ENCODE data around the gene RAI2. TPM values are rescaled to one million over a fixed set of nuclear protein-coding genes. Genes with fewer than 3 reads are reported as not detected.

Gene RAI2
- total RNA-seq, 1 experiment from 2014 or later: 0.77 TPM

DNA sequence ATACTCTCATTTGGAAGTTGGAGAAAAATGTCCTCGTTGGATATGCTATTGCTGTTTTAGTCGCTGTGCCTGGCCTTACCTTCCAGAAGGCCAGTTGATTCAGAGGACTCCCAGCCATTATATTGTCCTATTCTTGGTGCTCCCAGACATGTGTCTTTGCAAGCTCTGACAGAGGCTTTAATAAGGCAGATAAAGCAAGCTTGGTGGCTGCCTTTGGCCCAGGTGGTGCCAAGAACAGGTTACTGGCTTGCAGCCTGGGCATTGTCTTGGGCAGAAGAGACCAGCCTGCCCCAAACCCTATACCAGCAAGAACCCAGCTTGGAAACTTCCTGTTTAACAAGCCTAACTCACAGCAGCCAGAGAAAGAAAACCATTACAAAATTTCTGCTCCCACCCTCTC, 16.9 kb downstream of the RAI2 start:
- no peaks in the 10 kb centered on the region for H3K27me3 Mint-ChIP-seq (ENCODE audit: low read depth)
- no peaks in the 10 kb centered on the region for H3K9me3 Mint-ChIP-seq
- ChIA-PET CTCF (interaction anchor here (1.3 kb wide), 1 partner anchor 32 kb away, joined by 5 read pairs; no protein-coding TSS in a partner anchor), POLR2A (no interaction called here)
- no peaks in the 10 kb centered on the region for H3K4me1 Mint-ChIP-seq
- no peak overlapping the region for H3K4me3 Mint-ChIP-seq
- ATAC-seq (no peak), DNase-seq (ENCODE audit: low spot score) (no peak)
- no peak overlapping the region for H3K27ac Mint-ChIP-seq
- H3K36me3 Mint-ChIP-seq: no peaks in the 10 kb centered on the region
- TF ChIP-seq, protein P1, sequence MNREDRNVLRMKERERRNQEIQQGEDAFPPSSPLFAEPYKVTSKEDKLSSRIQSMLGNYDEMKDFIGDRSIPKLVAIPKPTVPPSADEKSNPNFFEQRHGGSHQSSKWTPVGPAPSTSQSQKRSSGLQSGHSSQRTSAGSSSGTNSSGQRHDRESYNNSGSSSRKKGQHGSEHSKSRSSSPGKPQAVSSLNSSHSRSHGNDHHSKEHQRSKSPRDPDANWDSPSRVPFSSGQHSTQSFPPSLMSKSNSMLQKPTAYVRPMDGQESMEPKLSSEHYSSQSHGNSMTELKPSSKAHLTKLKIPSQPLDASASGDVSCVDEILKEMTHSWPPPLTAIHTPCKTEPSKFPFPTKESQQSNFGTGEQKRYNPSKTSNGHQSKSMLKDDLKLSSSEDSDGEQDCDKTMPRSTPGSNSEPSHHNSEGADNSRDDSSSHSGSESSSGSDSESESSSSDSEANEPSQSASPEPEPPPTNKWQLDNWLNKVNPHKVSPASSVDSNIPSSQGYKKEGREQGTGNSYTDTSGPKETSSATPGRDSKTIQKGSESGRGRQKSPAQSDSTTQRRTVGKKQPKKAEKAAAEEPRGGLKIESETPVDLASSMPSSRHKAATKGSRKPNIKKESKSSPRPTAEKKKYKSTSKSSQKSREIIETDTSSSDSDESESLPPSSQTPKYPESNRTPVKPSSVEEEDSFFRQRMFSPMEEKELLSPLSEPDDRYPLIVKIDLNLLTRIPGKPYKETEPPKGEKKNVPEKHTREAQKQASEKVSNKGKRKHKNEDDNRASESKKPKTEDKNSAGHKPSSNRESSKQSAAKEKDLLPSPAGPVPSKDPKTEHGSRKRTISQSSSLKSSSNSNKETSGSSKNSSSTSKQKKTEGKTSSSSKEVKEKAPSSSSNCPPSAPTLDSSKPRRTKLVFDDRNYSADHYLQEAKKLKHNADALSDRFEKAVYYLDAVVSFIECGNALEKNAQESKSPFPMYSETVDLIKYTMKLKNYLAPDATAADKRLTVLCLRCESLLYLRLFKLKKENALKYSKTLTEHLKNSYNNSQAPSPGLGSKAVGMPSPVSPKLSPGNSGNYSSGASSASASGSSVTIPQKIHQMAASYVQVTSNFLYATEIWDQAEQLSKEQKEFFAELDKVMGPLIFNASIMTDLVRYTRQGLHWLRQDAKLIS (CRISPR knock-in tag; IDR thresholded peaks at IDR 0.05; ENCODE audit: borderline replicate concordance): no peak
- TF ChIP-seq TEAD4 (CRISPR knock-in tag; IDR thresholded peaks at IDR 0.05) (no peak), NFATC4 (CRISPR knock-in tag; IDR thresholded peaks at IDR 0.05) (no peak)
- TF ChIP-seq, protein P2, sequence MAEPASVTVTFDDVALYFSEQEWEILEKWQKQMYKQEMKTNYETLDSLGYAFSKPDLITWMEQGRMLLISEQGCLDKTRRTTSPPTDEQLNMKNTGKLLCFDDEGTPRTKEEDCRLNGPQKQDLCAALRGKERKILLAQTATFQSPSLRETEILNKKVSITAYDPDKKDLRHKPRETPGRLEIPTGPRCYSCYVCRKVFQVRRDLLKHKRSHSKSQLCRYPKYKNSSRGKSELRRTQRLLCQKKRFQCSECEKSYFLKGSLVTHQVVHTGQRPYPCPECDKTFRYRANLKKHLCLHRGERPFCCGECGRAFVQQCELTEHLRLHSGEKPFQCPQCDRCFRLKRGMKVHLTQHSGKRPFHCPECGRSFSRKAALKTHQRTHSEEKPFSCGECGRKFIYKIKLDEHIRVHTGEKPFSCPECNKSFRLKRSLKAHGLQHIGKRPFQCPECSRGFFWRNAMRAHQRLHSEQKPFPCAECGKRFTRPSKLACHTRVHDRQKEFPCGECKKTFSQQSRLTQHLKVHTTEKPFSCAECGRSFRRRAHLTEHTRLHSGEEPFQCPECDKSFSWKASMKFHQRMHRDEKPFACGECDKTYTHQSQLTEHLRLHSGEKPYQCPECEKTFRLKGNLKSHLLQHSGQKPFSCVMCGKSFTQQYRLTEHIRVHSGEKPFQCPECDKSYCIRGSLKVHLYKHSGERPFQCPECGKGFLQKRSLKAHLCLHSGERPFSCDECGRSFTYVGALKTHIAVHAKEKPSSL (CRISPR knock-in tag; conservative IDR thresholded peaks at IDR 0.05): no peak
- TF ChIP-seq, protein P3, sequence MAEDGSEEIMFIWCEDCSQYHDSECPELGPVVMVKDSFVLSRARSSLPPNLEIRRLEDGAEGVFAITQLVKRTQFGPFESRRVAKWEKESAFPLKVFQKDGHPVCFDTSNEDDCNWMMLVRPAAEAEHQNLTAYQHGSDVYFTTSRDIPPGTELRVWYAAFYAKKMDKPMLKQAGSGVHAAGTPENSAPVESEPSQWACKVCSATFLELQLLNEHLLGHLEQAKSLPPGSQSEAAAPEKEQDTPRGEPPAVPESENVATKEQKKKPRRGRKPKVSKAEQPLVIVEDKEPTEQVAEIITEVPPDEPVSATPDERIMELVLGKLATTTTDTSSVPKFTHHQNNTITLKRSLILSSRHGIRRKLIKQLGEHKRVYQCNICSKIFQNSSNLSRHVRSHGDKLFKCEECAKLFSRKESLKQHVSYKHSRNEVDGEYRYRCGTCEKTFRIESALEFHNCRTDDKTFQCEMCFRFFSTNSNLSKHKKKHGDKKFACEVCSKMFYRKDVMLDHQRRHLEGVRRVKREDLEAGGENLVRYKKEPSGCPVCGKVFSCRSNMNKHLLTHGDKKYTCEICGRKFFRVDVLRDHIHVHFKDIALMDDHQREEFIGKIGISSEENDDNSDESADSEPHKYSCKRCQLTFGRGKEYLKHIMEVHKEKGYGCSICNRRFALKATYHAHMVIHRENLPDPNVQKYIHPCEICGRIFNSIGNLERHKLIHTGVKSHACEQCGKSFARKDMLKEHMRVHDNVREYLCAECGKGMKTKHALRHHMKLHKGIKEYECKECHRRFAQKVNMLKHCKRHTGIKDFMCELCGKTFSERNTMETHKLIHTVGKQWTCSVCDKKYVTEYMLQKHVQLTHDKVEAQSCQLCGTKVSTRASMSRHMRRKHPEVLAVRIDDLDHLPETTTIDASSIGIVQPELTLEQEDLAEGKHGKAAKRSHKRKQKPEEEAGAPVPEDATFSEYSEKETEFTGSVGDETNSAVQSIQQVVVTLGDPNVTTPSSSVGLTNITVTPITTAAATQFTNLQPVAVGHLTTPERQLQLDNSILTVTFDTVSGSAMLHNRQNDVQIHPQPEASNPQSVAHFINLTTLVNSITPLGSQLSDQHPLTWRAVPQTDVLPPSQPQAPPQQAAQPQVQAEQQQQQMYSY (CRISPR knock-in tag; IDR thresholded peaks at IDR 0.05): no peak

DNA sequence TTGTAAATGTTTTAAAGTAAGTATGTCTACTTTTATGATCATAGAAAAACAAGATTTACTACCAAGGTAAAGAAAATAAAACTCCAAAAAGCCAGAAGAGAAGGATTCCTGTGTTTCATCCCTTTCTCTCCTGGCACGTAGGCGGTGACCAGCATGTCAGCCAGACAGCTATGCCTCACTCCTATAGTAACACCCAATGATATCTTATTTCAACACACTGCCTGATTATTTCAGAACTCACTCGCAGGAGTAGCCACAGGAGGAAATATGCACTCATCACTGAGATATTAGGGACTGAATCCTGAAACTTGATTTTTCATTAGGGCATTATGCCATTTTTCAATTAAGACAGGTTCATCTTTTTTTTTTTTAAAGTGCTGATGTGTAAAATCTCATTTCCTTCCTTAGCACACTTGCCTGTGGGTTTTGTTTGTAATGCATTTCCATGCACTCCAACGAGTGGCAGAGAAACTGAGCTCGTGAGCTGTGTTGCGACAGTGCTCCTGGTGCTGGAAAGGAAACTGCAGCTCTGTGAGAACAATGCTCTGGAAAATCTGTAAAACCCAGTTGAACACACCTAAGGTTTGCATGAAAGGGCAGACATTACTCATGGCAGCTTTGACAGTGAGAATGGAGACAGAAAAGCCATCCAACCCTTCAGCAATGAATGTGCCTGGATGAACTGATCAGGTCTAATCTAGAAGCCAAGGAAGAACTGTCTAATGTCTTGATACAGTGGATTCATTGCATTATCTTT, 18.2 kb downstream of the RAI2 start:
- DNase-seq (ENCODE audit: low spot score): no peak
- ChIA-PET POLR2A (no interaction called here), CTCF (interaction anchor here (0.6 to 1.3 kb wide), 3 partner anchors 8 to 30 kb away, joined by 3 to 5 read pairs (median 3); no protein-coding TSS in a partner anchor)
- TF ChIP-seq, protein P4, sequence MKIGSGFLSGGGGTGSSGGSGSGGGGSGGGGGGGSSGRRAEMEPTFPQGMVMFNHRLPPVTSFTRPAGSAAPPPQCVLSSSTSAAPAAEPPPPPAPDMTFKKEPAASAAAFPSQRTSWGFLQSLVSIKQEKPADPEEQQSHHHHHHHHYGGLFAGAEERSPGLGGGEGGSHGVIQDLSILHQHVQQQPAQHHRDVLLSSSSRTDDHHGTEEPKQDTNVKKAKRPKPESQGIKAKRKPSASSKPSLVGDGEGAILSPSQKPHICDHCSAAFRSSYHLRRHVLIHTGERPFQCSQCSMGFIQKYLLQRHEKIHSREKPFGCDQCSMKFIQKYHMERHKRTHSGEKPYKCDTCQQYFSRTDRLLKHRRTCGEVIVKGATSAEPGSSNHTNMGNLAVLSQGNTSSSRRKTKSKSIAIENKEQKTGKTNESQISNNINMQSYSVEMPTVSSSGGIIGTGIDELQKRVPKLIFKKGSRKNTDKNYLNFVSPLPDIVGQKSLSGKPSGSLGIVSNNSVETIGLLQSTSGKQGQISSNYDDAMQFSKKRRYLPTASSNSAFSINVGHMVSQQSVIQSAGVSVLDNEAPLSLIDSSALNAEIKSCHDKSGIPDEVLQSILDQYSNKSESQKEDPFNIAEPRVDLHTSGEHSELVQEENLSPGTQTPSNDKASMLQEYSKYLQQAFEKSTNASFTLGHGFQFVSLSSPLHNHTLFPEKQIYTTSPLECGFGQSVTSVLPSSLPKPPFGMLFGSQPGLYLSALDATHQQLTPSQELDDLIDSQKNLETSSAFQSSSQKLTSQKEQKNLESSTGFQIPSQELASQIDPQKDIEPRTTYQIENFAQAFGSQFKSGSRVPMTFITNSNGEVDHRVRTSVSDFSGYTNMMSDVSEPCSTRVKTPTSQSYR (CRISPR knock-in tag; IDR thresholded peaks at IDR 0.05): no peak
- no peak for TF ChIP-seq ZNF219 (CRISPR knock-in tag; IDR thresholded peaks at IDR 0.05; ENCODE audit: borderline replicate concordance)
- no peaks in the 10 kb centered on the region for H3K9me3 Mint-ChIP-seq
- ATAC-seq: no peak
- no peak overlapping the region for H3K27ac Mint-ChIP-seq
- H3K4me3 Mint-ChIP-seq: no peak overlapping the region
- H3K4me1 Mint-ChIP-seq: no peaks in the 10 kb centered on the region
- H3K27me3 Mint-ChIP-seq (ENCODE audit: low read depth): no peaks in the 10 kb centered on the region
- H3K36me3 Mint-ChIP-seq: no peaks in the 10 kb centered on the region
